HL-60 (cell line): ENCODE results near the gene GDPD1.
A peak's percentile ranks its signal among the peaks of the same experiment; 100 is the strongest.

Experiments used
- DNase-seq, 2 experiments: peaks; one replicate each; pipeline ENCODE4 v3.0.0-alpha.2; 2010 to 2020; ENCODE audit warnings: low read depth in 1 of 2, low spot score in 1 of 2
- H3K27ac ChIP-seq: fragments of 250-450 bp; sonication (Bioruptor Pico); replicated peaks from 2 replicates; pipeline ENCODE4 v1.5.1; 2020; ENCODE audit warnings: mild to moderate bottlenecking, moderate library complexity
- H3K27me3 ChIP-seq: fragments of 250-450 bp; sonication (Bioruptor Pico); 2 replicates; pipeline ENCODE4 v1.5.1; 2021; ENCODE audit warnings: mild to moderate bottlenecking, moderate library complexity; ENCODE audit not compliant: insufficient read depth, poor library complexity, severe bottlenecking
- H3K4me3 ChIP-seq: replicated peaks from 2 replicates; pipeline ENCODE4 v1.5.1; 2011; ENCODE audit warnings: mild to moderate bottlenecking, control low read depth, low read length; ENCODE audit not compliant: insufficient read depth
- CTCF ChIP-seq: IDR thresholded peaks from one replicate; pipeline ENCODE4 v1.5.1; 2011; ENCODE audit warnings: low read length, control low read depth, inconsistent platforms; ENCODE audit not compliant: insufficient read depth
- GABPA ChIP-seq: IDR thresholded peaks from 2 replicates; pipeline ENCODE4 v1.6.1; 2012; ENCODE audit warnings: low read depth
- POLR2AphosphoS5 ChIP-seq: IDR thresholded peaks from 2 replicates; pipeline ENCODE4 v1.6.1; 2012; ENCODE audit warnings: low read depth
- SPI1 ChIP-seq: IDR thresholded peaks from 2 replicates; pipeline ENCODE4 v1.6.1; 2012; ENCODE audit warnings: low read depth, mild to moderate bottlenecking, borderline replicate concordance
- long read RNA-seq: library from polyadenylated mRNA; unstranded; transcript quantifications from one replicate; pipeline ENCODE4 v2.0.0, GENCODE V29; 2020
- TF ChIP-seq, protein P1 (sequence below): IDR thresholded peaks from 2 replicates; pipeline ENCODE4 v1.6.1; 2012; ENCODE audit warnings: low read depth; ENCODE audit not compliant: insufficient replicate concordance

GDPD1 gene
- long read RNA-seq, result 0 reads

GRCh38 chr17:59220328-59221158 lies at the start of gene GDPD1:
Gene GDPD1, plus strand, starts transcription at chr17:59220511. Its CDS starts 99 bp downstream, at chr17:59220610.
- peak within 1 kb of the TSS; percentile 92 for H3K4me3 ChIP-seq
- TF ChIP-seq, protein P1, sequence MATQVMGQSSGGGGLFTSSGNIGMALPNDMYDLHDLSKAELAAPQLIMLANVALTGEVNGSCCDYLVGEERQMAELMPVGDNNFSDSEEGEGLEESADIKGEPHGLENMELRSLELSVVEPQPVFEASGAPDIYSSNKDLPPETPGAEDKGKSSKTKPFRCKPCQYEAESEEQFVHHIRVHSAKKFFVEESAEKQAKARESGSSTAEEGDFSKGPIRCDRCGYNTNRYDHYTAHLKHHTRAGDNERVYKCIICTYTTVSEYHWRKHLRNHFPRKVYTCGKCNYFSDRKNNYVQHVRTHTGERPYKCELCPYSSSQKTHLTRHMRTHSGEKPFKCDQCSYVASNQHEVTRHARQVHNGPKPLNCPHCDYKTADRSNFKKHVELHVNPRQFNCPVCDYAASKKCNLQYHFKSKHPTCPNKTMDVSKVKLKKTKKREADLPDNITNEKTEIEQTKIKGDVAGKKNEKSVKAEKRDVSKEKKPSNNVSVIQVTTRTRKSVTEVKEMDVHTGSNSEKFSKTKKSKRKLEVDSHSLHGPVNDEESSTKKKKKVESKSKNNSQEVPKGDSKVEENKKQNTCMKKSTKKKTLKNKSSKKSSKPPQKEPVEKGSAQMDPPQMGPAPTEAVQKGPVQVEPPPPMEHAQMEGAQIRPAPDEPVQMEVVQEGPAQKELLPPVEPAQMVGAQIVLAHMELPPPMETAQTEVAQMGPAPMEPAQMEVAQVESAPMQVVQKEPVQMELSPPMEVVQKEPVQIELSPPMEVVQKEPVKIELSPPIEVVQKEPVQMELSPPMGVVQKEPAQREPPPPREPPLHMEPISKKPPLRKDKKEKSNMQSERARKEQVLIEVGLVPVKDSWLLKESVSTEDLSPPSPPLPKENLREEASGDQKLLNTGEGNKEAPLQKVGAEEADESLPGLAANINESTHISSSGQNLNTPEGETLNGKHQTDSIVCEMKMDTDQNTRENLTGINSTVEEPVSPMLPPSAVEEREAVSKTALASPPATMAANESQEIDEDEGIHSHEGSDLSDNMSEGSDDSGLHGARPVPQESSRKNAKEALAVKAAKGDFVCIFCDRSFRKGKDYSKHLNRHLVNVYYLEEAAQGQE, result no peak
- TF ChIP-seq CTCF (peak; percentile 33), POLR2AphosphoS5 (peak; percentile 57; the same call in 1 of the 2 replicates)
- no peaks in the 10 kb centered on the region for H3K27me3 ChIP-seq
- DNase-seq, result peak; percentile 89 to 95
- H3K27ac ChIP-seq, result peak within 1 kb of the TSS; percentile 15

- H3K4me3 ChIP-seq, result no peak overlapping the region
- TF ChIP-seq CTCF, result no peak
- H3K27me3 ChIP-seq, result no peaks in the 10 kb centered on the region
- DNase-seq, result no peak
- H3K27ac ChIP-seq, result no peak overlapping the region
These were observed 47.8 kb upstream of the GDPD1 start for GRCh38 chr17:59172436-59173004.

- TF ChIP-seq, protein P1, result no peak
- TF ChIP-seq POLR2AphosphoS5 (no peak), SPI1 (no peak), GABPA (no peak), CTCF (no peak)
- no peak overlapping the region for H3K27ac ChIP-seq
- DNase-seq, result no peak
- no peak overlapping the region for H3K4me3 ChIP-seq
- H3K27me3 ChIP-seq, result no peaks in the 10 kb centered on the region
These were observed 45.6 kb upstream of the GDPD1 start for GRCh38 chr17:59174671-59175070.
